Measurements from ENCODE around the gene PDIA2.
"Not testable (repeated sequence)": the region's sequence is repeated elsewhere in the genome, so short reads cannot be mapped to it uniquely, and the experiment has no call there.

PDIA2 gene

DNA sequence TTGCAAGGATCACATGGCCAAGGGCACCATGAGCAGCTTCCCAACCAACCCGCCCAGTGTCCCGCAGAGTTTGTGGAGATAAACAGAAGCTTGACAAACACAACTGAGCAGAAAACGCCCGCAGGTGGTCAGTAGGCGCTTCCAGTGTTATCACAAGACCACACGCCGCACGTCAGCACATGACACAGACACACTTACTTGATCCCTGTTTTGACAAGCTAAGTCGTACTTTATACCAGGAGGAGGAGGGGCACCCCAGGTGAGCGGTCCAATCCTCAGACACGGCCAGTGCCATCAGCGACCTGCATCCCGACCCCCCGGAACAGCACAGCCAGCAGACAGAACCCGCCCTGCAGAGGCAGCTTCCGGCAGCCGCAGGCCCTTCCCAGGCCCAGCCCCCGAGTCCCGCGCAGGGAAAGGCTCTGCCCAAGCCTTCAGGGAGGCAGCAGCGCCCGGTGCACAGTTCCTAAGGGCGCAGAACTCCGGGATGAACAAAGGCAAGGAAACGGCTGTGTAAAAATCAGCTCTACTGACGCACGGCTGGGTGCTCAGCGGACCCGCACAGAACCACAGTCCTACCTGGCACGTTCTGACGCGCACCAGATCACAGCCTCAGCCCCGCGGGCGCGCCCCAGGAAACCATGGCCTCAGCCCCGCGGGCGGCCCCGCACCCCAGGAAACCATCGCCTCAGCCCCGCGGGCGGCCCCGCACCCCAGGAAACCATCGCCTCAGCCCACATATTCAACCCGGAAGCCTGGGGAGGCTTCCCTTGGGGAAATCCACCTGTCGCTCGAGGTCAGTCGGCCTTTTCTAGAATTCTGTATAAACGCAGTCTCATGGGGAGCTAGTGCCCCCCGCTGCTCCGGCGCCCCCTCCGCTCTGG lies 41.7 kb downstream of the PDIA2 start:
- Histone ChIP-seq H3K4me3 (ENCODE audit: low read depth, low read length) (no peak overlapping the region), H3K36me3 (no peaks in the 10 kb centered on the region; the same call in 1 of the 2 replicates), H3K9me3 (ENCODE audit: severe bottlenecking) (no peaks in the 10 kb centered on the region), H3K27ac (no peak overlapping the region), H3K27me3 (ENCODE audit: insufficient read depth, low read depth, severe bottlenecking) (no peaks in the 10 kb centered on the region)
- TF ChIP-seq, protein P1, sequence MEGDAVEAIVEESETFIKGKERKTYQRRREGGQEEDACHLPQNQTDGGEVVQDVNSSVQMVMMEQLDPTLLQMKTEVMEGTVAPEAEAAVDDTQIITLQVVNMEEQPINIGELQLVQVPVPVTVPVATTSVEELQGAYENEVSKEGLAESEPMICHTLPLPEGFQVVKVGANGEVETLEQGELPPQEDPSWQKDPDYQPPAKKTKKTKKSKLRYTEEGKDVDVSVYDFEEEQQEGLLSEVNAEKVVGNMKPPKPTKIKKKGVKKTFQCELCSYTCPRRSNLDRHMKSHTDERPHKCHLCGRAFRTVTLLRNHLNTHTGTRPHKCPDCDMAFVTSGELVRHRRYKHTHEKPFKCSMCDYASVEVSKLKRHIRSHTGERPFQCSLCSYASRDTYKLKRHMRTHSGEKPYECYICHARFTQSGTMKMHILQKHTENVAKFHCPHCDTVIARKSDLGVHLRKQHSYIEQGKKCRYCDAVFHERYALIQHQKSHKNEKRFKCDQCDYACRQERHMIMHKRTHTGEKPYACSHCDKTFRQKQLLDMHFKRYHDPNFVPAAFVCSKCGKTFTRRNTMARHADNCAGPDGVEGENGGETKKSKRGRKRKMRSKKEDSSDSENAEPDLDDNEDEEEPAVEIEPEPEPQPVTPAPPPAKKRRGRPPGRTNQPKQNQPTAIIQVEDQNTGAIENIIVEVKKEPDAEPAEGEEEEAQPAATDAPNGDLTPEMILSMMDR (IDR thresholded peaks at IDR 0.05; ENCODE audit: low read depth, low read length), result no peak
- no peak for DNase-seq

DNA sequence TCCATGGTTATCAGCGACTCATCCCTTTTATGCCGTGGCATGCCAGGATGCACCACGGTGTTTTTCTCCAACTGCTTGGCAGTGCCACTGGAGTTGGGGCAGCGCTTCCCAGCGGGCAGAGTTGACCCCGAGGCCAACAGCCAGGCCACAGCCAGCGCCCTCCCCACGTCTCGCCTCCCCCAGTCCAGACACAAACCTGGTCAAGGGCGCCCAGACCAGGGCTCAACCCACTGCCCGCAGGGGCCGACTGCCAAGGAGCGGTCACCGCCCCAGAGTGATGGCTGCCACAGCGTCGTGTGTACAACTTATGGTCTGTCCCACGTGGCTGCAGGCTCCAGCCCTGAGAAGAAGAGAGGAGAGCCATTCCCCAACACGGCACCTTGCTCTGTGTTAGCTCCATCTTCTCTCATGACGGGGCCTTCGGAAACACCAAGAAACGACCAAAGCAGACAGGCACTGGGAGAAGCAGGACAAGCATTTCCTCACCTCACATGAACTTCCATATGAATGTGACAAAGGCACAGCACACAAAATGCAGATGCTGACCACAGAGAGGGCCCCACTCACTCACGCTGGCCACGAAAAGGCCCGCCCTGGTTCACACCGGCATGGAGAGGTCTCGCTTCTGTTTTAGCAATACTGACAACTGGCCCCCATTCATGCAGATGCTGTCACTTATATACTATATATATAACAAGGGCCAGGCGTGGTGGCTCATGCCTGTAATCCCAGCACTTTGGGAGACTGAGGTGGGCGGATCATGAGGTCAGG lies 42.6 kb downstream of the PDIA2 start:
- peaks cover 3% of the 10 kb centered on the region for H3K36me3 ChIP-seq
- no peak overlapping the region for H3K4me3 ChIP-seq (ENCODE audit: low read depth, low read length)
- H3K27me3 ChIP-seq (ENCODE audit: insufficient read depth, low read depth, severe bottlenecking), result no peaks in the 10 kb centered on the region
- TF ChIP-seq, protein P1 (IDR thresholded peaks at IDR 0.05; ENCODE audit: low read depth, low read length), result no peak
- DNase-seq, result no peak
- H3K9me3 ChIP-seq (ENCODE audit: severe bottlenecking), result no peaks in the 10 kb centered on the region
- no peak overlapping the region for H3K27ac ChIP-seq

DNA sequence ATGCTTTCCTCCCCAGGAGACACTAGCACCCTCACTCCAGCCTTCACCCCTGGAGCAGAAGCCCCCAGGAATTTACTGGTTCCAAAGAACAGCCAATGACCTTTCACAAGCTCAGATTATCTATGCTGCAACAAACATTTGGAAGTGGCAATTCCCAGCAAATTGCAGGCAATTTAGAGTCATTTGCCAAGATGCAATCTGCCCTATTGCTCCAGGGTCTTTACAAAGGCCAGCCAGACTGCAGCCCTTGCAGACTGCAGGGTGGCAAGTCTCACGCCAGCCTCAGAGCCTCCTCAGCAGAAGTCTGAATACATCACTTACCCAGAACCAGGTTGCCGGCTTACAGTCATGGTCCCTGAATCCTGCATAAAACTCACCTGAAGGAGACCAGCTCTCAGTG lies 47.8 kb downstream of the PDIA2 start:
- TF ChIP-seq, protein P1 (IDR thresholded peaks at IDR 0.05; ENCODE audit: low read depth, low read length), result no peak
- Histone ChIP-seq H3K27me3 (ENCODE audit: insufficient read depth, low read depth, severe bottlenecking) (no peaks in the 10 kb centered on the region), H3K4me3 (ENCODE audit: low read depth, low read length) (no peak overlapping the region), H3K9me3 (ENCODE audit: severe bottlenecking) (no peaks in the 10 kb centered on the region), H3K27ac (no peak overlapping the region), H3K36me3 (peaks cover 3% of the 10 kb centered on the region; the same call in 1 of the 2 replicates)
- no peak for DNase-seq

DNA sequence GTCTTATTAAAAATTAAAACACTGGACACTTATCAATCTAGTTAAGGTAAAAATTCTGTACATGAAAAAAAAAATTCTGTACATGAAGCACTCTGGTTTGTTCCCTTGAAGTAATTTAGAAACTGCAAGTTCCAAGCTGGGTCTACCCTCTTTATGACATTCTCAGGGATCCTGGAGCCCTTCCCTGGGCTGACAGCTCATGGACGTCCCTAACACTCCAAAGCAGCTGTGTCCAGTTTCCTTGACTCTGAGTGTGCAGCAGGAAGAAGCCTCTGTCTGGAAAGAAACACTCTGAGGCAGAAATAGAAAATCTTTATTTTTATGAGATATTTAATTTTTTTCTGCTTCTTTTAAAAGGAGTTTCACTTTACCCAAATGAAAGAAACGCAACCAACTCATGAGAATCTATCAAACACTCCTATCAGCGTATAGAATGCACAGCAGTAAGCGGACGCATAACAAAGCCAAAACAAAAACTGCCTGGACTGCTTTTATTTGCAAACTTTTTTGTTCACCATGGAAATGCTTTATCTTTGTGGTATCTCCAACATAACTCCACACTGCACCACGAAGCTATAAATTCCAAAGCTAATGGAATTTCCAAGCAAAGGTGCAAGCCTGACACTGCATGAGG lies 48.3 kb downstream of the PDIA2 start:
- H3K36me3 ChIP-seq; H3K27ac ChIP-seq; H3K4me3 ChIP-seq (ENCODE audit: low read depth, low read length); DNase-seq; H3K27me3 ChIP-seq (ENCODE audit: insufficient read depth, low read depth, severe bottlenecking); H3K9me3 ChIP-seq (ENCODE audit: severe bottlenecking): not testable (repeated sequence)

DNA sequence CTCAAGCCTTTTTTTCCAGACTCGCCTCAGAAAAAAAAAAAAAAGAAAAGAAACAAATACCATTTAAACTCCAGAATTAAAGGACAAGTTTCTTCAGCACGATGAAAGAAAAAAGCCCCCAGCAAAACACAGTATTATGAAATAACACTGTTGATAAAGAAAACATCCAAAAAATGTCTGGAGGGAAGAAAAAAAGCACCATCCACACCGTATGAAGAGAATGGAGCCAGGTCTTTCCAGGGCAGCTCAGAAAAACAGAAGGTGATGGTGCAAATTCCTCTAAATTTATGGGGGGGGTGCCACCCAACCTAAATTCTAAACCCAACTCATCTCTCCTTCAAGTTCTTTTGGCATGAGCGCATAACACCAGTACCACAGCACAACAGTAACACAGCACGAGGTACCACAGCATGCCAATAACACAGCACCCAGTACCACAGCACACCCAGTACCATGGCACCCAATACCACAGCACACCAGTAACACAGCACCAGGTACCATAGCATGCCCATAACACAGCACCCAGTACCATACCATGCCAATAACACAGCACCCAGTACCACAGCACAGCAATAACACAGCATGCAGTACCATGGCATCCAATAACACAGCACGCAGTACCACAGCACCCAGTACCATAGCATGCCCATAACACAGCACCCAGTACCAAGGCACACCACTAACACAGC lies 50.6 kb downstream of the PDIA2 start:
- no peak for DNase-seq
- H3K27me3 ChIP-seq (ENCODE audit: insufficient read depth, low read depth, severe bottlenecking), result no peaks in the 10 kb centered on the region
- H3K36me3 ChIP-seq, result peaks cover 3% of the 10 kb centered on the region; the same call in 1 of the 2 replicates
- no peaks in the 10 kb centered on the region for H3K9me3 ChIP-seq (ENCODE audit: severe bottlenecking)
- H3K4me3 ChIP-seq (ENCODE audit: low read depth, low read length), result no peak overlapping the region
- TF ChIP-seq, protein P1 (IDR thresholded peaks at IDR 0.05; ENCODE audit: low read depth, low read length), result no peak
- H3K27ac ChIP-seq, result no peak overlapping the region

DNA sequence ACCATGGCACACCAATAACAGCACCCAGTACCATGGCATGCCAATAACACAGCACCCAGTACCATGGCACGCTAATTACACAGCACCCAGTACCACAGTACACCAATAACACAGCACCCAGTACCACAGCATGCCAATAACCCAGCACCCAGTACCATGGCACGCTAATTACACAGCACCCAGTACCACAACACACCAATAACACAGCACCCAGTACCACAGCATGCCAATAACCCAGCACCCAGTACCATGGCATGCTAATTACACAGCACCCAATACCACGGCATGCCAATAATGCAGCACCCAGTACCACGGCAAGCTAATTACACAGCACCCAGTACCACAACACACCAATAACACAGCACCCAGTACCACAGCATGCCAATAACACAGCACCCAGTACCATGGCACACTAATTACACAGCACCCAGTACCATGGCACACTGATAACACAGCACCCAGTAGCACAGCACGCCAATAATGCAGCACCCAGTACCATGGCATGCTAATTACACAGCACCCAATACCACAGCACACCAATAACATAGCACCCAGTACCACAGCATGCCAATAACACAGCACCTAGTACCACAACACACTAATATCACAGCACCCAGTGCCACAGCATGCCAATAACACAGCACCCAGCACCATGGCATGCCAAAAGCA lies 51.3 kb downstream of the PDIA2 start:
- not testable (repeated sequence) for H3K27ac ChIP-seq; H3K27me3 ChIP-seq (ENCODE audit: insufficient read depth, low read depth, severe bottlenecking); H3K36me3 ChIP-seq; H3K9me3 ChIP-seq (ENCODE audit: severe bottlenecking); H3K4me3 ChIP-seq (ENCODE audit: low read depth, low read length); DNase-seq

DNA sequence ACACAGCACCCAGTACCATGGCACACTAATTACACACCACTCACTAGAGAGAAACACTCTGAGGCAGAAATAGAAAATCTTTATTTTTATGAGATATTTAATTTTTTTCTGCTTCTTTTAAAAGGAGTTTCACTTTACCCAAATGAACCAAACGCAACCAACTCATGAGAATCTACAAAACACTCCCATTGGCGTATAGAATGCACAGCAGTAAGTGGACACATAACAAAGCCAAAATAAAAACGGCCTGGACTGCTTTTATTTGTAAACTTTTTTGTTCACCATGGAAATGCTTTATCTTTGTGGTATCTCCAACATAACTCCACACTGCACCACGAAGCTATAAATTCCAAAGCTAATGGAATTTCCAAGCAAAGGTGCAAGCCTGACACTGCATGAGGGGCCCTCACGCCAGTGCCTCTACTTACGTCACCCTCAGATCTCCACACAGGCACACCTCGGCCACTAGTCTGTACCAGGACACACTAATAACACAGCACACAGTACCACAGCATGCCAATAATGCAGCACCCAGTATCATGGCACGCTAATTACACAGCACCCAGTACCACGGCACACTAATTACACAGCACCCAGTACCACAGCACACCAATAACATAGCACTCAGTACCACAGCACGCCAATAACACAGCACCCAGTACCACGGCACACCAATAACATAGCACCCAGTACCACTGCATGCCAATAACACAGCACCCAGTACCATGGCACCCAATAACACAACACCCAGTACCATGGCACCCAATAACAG lies 52.1 kb downstream of the PDIA2 start:
- H3K9me3 ChIP-seq (ENCODE audit: severe bottlenecking); DNase-seq; H3K27ac ChIP-seq; H3K4me3 ChIP-seq (ENCODE audit: low read depth, low read length); H3K27me3 ChIP-seq (ENCODE audit: insufficient read depth, low read depth, severe bottlenecking); H3K36me3 ChIP-seq: not testable (repeated sequence)

All from WERI-Rb-1 (cell line).